Breast epithelium (tissue), 3 donors: ENCODE measurements around the gene ALDH3A1.

Experiments used
- CTCF ChIP-seq, 3 donors: fragments of 450-650 bp; IDR thresholded peaks; one replicate each; pipeline ENCODE4 v1.5.1; 2016 to 2017; ENCODE audit warnings: antibody characterized with exemption in 3 of 3, mild to moderate bottlenecking in 3 of 3, moderate library complexity in 3 of 3
- POLR2A ChIP-seq: fragments of 450-650 bp; IDR thresholded peaks from one replicate; pipeline ENCODE4 v1.6.1; 2016; ENCODE audit warnings: antibody characterized with exemption, mild to moderate bottlenecking, moderate library complexity

- no peak for TF ChIP-seq CTCF (IDR thresholded peaks at IDR 0.05)
- TF ChIP-seq POLR2A, result no peak
Measured at GRCh38 chr17:19743101-19744100, 4.7 kb downstream of the ALDH3A1 start.
